ENCODE measurements around the gene UTP11.

Gene UTP11

DNA sequence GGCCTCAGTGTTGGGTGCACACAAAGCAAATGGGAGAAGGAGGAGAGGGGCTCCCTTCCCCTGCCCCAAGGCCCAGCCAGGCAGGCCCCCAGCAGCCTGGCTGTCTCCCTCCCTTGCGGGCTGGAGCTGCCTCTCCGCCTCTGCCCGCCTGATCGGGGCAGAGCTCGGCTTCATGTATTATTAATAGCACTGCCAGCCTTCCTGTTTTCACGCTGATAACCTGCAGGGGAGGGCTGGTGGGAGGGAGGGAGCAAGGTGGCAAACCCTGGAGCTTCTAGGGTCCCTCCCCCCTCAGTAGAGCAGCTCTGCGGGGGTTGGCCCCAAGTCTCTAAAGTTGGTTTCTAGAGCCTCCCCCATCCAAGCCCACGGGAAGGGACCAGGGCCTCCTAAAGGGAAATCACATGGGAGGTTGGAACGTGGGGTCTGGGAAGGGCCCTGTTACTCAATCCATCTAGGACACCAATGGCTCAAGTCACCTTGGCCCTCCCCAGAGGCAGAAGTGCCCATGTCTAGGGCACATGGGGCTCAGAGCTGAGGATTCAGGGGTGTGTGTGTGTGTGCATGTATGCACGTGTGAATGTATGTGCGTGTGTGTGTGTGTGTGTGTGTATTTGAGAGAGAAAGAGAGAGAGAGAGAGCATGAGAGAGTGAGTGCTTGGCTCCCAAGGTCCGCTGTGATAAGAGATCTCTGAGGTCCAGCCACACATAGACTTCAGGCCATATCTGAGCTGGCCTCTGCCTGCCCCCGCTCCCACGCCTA is 55.9 kb downstream of the UTP11 start:
- no peak for DNase-seq (ENCODE audit: low read depth in 2 of 3, low spot score in 1 of 3)

DNA sequence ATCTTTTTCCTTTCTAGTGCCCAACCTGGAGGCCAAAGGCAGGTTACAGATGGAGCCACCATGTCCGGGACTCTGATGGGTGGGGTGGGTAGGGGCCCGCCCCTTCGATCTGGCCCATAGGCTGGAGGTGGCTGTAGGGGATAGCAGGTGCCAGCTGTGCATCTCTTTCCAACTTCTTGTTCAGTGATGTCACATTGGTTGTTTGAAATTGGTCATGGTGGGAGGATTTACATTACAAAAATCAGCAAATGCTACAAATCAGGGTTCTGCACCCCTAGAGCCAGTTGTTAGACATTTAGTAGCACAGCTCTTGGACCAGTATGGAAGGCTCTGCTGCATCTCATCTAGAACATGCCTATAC is 56.4 kb downstream of the UTP11 start:
- DNase-seq (ENCODE audit: low read depth in 2 of 3, low spot score in 1 of 3): no peak

DNA sequence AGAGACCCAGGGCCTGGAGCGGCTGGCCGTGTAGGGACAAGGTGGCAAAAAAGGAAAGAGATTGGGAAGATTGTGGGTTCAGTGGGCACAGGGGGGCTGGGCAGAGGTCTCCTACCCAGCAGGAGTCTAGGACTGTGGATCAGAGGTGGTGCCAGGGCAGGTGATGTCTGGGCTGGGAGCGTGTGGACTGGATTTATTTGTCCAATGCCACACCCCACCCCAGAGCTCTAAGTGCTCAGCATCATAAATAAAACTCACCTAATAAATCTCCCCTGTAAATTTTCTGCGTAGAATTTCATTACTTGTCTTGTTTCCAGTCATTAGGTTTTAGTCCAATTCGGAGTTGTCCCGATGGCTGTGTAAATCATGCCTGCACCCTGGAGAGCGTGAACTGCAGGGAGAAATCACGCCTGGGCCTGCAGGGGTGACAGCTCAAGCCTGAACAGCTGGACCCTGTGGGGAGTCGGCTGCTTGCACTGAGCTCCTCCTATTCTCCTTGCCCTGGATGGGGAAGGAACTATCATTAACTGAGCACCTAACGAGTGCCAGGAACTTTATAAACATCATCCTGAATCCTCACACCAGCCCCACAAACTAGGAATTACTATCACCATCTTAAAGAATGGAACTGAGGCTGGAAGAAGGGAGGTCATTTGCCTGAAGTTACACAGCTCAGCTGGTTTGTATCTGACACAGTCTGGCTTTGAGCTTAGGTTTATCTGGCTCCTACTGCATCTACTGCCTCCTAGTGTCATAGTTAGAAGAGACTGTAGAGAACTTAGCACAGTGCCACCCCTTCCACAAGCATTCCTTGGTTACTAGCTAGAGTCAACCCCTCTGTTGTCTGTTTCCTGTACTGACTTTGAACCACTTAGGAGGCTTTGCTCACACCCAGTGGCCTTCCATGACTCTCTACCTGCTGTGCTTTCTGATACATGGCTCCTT is 59.0 kb downstream of the UTP11 start:
- DNase-seq (ENCODE audit: low read depth in 2 of 3, low spot score in 1 of 3): no peak

DNA sequence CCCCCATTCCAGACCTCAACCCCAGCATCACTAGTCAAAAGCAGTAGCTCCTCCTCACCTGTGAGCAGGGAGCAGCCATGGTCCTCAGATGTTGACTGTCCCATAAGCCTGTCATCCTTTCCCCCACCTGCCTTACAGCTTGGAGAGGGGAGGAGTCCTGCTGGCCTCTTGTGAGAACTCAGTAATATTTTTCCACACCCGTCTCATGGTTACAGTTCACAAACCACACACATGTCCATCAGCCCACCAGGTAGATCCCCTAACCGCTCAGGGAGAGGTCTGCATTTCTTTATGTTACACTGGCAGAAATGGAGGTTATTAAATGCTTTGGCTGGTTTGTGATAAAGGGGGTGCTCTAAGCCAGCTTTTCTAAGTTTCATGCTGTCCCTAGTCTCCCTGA is 60.3 kb downstream of the UTP11 start:
- DNase-seq (ENCODE audit: low read depth in 2 of 3, low spot score in 1 of 3): no peak

DNA sequence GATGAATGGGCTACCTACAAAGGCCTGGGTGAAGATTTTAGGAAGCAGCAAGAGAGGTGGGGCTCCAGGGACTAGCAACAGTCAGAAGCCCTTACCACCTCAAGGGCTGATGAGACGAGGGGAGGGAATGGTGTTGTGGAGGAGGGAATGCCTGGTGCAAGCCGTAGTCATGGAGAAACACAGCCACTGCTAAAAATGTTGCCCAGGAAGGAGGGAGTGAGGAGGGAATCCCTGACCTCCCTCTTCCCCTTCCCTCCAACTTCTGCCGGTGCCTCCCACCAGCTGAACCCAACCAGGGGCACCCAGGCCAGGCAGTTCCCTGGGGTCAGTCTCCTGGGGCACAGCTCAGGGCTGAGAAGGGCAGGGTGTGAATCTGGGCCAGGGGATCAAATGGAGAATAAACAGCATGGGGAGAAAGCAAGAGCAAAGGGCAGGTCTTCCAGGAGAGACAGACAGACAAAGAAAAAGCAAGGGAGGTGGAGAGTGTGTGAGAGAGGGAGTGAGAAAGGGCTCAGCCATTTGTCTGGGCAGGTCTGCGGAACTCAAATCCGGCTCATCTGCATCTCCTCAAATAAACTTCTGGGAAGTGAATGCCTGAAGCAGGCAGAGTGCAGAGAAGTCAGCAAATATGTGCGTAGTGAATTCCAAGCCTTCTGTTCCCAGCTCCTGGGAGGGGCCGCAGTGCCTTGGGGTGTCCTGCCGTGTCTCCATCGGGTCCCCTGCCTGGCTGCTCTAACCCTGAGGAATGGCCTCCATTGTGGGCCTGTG is 61.2 kb downstream of the UTP11 start:
- DNase-seq (ENCODE audit: low read depth in 2 of 3, low spot score in 1 of 3): no peak

DNA sequence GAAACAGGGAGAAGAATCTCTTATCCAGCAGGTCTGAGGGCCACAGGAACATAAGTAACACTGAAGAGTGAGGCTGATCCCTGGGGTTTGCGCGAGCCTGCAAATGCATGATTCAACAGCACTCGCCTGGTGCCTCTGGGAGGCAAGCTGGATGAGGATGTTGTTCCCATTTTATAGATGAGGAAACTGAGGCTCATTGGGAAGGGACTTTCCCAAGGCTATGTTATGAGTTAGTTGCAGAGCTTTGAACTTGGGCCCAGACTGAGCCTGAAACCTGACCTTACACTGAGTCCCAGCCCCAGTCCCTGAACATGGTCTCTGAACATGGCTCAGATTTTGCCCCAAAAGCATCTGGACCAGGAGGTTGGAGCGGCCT is 61.8 kb downstream of the UTP11 start:
- DNase-seq (ENCODE audit: low read depth in 2 of 3, low spot score in 1 of 3): no peak

All from stimulated activated CD4-positive, alpha-beta T cell treated with anti-CD3 and anti-CD28 coated beads, Interleukin-12 subunit alpha, Interleukin-12 subunit beta, amount 100 ng/mL, for 48 hours (primary cell).